NCI-H2029 (cell line): ENCODE measurements around the gene APIP.
"Not testable (repeated sequence)": the region's sequence is repeated elsewhere in the genome, so short reads cannot be mapped to it uniquely, and the experiment has no call there.

Source experiments
- DNase-seq: peaks from one replicate; lab custom pipeline; 2025; lab: John Stamatoyannopoulos, UW

The APIP gene

DNA sequence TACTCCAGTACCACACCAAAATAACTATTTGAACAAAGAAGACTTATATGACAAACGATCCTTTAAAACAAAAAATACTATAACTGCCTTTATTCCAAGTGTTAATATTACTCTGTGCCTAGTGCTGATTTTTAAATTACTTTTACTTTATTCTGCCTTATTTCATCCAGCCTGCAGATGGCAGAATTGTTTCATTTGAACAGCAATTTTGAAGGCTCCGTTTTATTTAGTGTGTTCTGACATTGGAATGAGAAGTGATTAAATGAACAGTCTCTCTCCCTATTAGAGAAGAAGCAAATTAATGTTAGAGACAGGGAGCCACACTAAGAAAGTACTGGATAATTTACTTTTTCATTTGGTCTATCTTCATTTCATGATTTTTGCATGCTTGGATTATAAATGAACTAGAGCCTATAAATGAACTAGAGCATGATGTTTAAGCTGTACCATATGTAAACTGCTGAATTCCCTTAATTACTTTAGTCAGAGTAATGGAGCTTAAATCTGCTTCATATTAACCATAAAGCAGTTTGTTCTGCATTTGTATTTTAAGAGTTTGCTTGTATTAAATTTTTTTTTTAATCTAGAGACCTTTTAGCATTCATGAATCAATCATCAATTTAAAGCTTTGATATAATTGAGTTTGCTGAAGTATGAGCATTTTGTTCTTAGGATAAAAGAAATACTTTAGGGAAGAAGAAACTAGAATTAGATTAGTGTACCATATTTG, 10.1 kb upstream of the APIP start:
- DNase-seq: peak; percentile 33

DNA sequence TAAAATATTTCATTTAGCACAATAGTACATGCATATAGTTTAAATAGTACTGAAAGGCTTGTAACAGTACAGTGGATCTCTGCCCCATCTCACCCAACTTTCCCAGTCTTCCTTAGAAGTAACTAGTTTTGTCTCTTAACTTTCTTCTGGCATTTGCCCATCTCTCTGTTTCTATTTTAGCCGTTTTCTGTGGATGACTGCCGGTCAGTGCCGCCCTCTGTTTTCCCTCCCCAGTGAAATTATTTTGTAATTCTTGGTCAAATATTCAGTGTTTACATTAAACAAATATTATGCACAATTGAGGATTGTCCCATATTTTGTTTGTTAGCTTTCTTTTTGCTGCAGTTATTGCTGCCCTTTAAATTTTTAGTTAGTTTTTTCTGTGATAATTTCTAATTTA, 8.5 kb upstream of the APIP start:
- DNase-seq: no peak

DNA sequence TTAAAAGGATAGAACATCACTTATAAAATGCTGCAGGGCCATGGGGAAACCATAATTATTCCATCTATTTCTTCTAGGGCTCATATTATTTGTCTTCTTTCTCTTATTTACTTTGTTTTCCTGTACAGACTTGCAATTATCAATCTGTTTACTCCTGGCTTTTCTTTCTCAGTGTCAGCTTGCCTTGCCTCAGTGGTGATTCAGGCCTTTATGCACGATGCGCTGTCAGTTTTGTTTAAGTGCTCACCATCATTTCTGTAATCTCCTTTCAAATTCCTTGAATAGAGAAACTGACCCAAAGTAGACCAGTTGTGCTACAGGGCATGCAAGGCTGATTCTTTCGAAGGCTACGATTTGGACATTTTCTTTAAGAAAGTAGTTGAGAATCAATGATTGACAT, 5.0 kb upstream of the APIP start:
- DNase-seq: no peak

DNA sequence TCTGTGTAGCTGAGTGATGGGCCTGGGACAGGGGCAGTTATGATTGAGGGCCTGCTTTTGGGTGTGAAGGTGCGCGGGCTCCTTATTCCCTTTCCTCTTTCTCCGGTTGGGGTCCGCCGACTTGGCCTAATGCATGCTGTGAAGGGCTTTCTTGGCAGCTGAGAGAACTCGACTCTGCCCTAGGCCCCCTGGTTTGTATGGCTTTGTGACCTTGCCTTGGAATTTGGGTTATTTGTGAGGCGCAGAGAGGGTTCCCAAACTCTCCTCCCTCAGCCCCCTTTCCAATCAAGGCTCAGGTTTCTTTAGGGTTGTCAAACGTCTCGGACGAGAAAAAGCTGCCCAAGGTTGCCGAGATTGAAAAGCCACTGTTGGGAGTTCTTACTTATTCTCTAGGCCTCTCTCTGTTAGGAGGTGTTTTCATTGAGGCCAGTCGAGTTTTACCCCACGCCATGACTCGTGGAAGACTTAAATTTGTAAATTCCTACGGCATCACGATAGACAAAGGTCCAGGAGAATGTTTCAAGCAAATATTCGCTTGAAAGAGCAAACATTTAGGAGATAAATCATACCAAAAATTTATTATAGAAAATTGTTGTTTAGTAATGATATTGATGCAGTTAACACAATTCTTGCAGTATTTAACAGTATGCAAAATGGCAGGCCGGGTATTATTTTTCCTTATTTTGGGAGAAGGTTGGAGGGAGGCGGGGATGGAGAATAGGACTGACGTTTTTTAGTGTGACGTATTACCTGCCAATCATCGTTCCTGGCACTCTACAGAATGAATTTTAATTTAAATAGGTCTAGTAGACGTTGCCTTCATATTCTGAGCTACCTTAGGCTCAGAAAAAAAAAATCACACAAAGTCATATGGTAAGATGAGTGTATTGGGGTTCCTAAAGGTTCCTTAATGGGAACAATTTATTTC, 928 bp upstream of the APIP start:
- no peak for DNase-seq

DNA sequence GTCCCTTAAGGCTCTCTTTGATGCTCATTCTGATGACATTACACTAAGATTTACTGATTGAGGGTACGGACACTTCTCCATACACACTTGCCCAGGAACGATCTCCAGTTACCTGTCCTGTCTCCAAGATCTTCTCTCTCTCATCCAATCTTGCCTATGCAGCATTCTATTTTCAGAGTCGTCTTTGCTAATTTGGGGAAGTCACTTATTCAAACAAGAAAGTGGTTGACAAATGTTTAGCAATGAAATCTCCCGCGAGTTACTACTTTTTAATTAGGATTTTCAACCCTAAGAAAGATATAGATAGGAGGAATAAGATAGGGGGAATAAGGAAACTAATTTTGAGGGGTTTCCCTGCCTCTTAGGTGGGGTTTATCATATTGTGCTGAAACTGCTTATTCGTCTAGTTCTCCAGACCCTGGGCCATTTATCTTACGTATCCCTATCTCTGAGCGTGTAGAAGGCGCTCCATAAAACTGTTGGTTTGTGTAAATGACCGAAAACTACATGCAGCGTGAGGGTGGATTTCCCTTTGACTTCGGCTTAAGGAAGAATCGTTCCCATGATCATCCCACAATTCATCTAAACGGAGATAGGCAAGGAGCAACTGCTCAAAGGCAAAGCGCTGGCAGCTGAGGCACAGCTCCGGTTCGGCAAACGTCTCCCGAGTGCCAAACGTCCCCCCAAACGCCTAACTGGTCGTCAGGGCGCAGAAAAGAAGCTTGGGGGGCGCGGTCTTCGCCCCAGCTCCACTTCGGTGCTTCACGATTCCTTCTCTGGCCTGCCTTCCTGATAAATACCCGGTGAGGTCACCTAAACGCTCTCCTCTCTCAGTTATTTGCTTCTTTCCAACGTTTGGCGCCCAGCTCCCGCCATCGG, 804 bp downstream of the APIP start:
- no peak for DNase-seq

DNA sequence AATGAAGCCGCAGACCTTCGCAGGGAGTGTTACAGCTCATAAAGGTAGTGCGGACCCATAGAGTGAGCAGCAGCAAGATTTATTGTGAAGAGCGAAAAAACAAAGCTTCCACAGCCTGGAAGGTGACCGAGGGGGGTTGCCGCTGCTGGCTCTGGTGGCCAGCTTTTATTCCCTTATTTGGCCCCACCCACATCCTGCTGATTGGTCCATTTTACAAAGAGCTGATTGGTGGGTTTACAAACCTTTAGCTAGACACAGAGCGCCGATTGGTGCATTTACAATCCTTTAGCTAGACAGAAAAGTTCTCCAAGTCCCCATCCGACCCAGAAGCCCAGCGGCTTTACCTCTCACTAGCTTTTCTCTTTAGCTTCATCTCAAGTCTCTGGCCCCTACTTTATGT, 2.6 kb downstream of the APIP start:
- DNase-seq: not testable (repeated sequence)

DNA sequence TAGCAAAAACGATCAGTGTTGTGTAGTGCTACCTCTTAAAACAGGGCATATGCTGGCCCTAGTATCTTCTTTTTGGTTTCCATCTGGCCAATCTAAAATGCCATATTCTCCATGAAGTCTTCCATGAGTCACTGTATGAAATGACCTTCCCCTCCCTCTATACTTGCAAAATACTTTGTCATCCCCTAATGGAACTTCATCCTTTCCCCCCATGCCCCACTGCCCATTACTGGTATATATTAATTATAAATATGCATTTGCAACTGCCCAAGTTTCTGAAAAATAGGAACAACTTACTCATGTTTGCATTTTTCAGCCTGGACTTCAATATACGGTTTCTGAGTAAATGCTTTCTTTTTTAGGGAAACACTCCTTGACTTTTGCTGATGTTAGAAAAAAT, 4.5 kb downstream of the APIP start:
- no peak for DNase-seq

DNA sequence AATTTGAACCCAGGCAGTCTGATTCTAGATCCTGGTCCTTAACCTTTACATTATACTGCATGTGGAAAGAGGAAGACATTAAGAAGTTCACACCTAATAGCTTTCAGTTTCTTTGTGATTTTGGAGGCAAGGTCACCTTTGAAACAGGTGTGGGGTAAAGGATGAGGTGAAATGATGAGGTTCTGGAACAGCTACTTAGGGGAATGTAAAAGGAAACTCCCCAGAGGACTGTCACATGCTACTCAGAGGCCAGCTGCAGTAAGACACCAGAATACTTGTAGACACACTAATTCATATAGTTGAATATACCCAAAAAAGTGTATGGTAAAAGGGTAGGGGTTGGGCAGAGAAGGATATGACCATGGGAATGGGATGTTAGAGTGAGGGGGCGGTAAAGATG, 5.4 kb downstream of the APIP start:
- DNase-seq: no peak

DNA sequence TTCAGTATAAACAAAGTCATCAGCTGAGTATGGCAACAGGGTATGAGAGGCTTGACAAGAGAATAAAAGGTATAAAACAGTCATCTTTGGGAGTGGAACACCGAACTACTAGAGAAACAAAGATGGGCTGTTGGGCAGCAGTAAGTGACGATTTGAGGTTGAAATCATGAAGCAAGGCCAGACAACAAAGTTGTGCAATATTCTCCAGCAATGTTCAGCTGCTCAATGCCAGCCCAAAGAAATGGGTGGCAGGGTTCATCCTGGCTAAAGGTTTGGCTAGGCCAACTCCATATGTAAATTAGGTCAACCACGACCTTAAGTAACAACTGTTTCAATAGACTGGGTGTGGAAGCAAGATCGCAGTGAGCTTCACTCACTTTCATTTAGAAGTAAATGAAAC, 6.2 kb downstream of the APIP start:
- DNase-seq: no peak

DNA sequence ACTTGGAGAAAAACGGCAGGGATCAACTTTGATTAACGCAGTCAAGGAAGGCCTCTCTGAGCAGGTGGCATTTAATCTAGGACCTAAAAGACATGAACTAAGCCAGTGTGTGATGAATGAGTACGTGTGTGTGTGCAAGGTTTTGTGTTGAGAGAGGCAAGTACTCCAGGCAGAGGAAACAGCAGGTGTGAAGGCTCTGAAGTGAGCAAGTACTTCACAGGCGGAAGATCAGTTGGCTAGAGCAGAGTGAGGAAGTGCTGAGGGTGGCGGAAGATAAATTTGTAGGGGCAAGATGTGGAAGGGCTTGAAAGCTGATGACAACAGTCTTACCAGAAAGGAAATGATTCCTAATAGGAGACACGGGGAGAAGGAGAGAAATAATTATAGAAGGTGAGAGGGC, 6.8 kb downstream of the APIP start:
- DNase-seq: peak; percentile 23

DNA sequence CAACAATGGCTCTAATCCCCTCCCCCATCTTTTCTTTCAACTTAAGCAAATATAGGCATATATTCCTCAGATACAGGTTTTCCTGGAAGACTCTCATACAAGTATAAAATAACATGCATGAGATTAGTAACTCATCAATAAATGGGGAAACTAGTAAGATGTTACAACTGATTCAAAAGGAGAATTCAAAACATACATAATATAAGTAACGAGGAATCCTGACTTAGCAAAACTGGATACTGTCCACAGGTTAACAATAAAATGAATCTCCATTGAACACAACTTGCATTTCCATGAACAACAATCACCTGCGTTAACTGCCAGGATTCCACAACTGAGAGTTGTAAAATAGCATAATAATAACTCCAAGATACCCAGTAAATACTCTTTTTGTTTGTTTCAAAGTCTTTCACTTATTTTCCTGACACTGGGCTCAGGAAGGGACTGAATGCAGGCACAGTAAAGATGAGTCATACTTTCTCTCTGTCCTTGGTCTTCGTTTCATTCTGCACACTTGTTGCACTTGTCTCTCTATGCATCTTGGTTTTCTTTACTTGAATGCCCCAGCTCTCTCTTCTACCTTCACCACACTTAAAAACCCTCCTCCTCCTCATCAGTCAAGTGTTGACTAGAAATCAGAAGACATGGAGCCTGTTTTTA, 8.1 kb downstream of the APIP start:
- DNase-seq: no peak

DNA sequence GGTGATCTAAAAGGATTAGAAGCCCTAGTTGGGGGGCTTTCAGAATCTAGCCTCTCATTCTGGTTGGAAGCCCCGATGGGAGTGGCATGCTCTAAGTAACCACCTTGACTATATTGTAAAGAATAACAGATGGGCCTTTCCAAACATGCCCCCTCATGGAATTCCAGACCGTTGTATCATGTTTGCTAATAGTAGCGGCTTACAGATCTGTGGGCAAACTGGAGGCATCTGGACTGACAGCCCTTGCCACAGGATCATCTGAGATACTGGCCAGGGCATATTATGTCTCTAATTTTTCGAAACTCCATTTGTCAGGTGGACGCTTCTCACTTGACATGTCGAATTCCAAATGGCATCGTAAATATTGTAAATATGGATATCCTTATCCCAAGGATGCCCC, 10.5 kb downstream of the APIP start:
- DNase-seq: no peak

DNA sequence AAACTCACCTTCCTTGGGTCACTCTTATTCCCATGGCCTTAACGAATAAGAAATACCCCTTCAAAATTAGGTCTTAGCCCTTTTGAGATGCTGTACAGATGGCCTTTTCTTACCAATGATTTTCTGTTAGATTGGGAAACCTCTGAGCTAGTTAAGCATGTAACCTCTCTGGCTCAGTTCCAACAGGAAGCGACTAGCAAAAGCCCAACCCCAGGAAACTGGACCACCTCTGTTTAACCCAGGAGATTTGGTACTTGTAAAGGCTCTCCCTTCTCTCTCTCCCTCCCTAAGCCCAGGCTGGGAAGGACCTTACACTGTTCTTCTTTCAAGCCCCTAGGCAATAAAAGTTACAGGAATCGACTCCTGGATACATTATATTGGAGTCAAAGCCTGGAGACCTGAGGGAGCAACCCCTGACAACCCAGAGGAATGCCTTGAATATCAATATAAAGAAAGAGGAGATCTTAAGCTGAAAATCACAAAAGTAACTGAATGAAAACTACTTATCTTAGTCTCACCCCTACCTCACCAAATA, 11.7 kb downstream of the APIP start:
- DNase-seq: peak; percentile 73

DNA sequence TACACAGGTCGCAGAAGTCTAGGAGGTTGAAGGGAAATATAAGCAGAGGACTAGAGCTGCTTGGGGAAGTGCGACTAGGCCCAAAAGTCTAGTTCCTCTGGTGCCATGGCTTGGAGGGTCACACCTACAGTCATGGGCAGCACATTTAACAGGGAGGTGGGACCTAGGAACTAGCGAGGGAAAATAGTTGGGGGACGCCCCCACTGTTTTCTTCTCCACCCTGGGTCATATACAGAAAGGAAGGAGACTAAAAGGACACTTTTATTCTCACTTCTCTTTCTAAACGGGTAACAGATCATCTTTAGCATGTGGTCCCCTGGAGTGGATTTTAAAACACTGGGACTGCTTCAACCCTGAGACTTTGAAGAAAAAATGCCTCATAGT, 16.6 kb downstream of the APIP start:
- DNase-seq: no peak

DNA sequence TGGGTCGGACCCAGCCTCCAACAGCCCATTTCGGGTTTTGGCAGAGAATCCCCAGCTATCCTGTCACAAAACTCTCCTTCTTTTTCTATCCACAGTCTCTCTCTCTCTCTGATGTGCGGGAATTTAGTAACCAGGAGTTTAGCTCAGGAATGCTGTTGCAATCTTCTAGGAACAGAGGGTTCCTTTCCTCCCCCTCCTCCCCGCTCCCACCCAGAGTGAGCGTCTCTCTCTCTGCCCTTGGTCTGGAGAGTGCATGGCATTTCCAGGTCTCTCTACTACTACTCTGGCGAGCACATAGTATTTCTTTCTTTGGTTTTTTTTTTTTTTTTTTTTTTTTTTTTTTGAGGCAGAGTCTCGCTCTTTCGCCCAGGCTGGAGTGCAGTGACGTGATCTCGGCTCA, 17.7 kb downstream of the APIP start:
- no peak for DNase-seq

DNA sequence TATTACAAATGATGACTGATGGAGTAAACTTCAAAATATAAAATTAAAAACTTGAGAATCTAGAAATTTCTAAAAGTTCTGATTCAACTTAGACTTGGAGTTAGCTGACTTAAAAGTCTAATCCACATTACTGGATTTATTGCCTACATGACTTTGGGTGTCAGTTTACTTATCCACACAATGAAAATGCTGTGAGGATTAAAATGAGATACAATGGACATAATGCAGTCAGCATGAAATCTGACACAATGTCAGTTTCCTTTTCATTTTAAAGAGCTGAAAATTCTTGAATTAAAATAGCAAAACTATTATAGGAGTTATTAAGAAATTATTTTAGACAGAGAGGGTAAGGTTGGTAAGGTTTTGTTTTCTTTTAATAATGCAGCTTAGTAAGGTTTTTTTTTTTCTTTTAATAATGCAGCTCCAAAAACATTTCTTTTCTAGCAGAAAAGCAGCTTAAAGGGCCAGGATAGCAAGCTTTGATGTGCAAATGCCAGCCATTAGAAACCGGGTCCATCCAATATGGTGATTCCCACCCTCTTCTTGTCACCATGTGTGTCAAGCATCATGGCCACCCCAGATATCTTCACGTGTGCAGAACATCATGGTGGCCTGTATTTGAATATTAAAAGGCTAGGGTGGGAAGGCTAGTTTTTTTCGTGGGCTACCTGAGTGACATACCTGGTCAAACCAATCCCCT, 18.9 kb downstream of the APIP start:
- no peak for DNase-seq

DNA sequence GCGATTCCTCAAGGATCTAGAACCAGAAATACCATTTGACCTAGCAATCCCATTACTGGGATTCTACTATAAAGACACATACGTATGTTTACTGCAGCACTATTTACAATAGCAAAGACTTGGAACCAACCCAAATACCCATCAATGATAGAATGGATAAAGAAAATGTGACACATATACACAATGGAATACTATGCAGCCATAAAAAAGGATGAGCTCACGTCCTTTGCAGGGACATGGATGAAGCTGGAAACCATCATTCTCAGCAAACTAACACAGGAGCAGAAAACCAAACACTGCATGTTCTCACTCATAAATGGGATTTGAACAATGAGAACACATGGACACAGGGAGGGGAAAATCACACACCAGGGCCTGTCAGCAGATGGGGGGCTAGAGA, 20.0 kb downstream of the APIP start:
- DNase-seq: not testable (repeated sequence)

DNA sequence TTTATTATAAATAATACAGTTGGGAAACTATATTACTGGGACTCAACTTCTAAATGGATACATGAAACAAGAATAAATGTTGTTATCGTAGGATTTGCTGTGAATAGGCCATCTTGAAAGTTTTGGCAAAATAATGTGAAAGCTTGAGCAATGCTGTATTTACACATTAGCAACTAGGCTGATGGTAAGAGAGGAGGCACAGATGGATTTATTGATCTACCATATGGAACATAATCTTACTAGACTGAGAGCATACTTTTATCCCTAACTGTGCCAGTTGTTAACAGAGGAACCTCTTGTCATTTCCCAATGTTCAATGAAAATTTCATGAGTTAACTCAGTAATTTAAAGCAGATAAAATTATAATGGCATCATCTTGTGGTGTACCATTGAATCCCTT, 22.8 kb downstream of the APIP start:
- no peak for DNase-seq

DNA sequence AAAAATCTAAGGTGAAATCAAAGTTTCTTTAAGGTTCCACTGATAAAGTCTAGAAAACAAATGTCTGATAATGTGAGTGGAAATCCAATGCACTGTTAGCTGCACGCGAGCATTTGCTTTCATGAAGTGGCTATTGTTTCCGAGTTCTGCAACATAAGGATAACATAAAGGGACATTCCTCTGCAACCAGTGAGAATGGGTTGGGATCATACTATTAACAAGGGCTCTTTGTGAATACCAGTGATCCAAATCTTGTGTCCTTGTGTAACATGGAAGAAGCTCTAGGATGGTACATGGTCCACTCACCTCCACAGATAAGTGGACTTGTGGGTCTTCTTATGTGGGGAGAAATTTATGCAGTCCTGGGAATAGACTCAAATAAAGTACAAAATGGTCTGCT, 24.6 kb downstream of the APIP start:
- DNase-seq: no peak

DNA sequence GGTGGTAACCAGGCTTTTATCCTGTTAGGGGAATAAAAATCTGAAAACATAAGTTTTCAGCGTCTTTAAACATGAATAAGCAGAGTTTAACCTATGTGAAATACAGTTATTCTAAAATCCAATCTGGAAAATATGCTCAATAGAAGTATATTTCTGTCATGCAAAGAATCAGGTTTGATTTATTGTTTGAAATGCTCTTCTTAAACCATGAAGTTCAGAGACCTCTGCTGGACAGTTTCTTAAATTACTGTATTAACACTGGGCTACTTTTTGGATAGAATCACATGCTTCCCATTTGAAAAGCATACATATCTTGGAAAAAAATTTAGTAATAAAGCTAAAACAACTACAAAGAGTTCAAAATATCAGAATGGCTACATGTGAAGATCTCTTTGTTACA, 25.4 kb downstream of the APIP start:
- DNase-seq: peak; percentile 63

DNA sequence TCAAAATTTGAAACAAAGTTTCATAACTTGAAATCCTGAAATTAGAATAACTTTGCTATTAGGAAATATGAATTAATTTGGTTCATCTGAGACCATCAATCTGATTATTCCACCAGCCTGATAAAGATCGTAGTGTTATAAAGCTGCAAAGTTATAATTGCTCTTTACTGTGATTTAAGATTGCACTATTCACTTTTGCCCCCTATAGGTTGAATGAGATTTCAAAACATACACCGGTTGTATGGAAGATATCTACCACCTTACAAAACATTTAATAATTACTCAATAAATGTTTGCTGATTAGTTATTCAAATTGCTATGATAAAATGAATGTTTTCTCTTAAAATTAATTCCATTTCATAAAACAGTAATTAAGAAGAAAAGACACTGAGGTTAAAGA, 26.1 kb downstream of the APIP start:
- DNase-seq: no peak
